Stimulated activated naive CD8-positive, alpha-beta T cell treated with anti-CD3 and anti-CD28 coated beads, Interleukin-15, amount 100 ng/mL, for 72 hours (primary cell): ENCODE measurements around the gene AZGP1.
"Not testable (repeated sequence)": the region's sequence is repeated elsewhere in the genome, so short reads cannot be mapped to it uniquely, and the experiment has no call there.

Source experiments
- ATAC-seq: fragments of 150-1000 bp; cut with Tn5 transposase; 2 replicates; pipeline ENCODE4 v1.10.0; 2021; ENCODE audit warnings: mild to moderate bottlenecking, moderate library complexity
- DNase-seq, 2 donors: peaks; one replicate each; pipeline ENCODE4 v3.0.0; 2021 to 2022
- H3K27ac Mint-ChIP-seq, 2 donors: one replicate each; pipeline ENCODE4 v1.8.0; 2022; ENCODE audit warnings: mild to moderate bottlenecking in 2 of 2, mixed read lengths in 2 of 2, moderate library complexity in 2 of 2
- H3K27me3 Mint-ChIP-seq: one replicate; pipeline ENCODE4 v1.8.0; 2022; ENCODE audit warnings: mixed read lengths
- H3K4me1 Mint-ChIP-seq: one replicate; pipeline ENCODE4 v1.8.0; 2022; ENCODE audit warnings: mild to moderate bottlenecking, mixed read lengths
- H3K4me3 Mint-ChIP-seq, 2 donors: one replicate each; pipeline ENCODE4 v1.8.0; 2022; ENCODE audit warnings: mild to moderate bottlenecking in 2 of 2, mixed read lengths in 2 of 2, moderate library complexity in 1 of 2
- H3K9me3 Mint-ChIP-seq, 2 donors: one replicate each; pipeline ENCODE4 v1.8.0; 2022; ENCODE audit warnings: mixed read lengths in 2 of 2

Gene AZGP1

GRCh38 chr7:99944497-99945070, 31.2 kb downstream of the AZGP1 start:
- H3K27me3 Mint-ChIP-seq, result peaks cover 27% of the 10 kb centered on the region
- ATAC-seq, result no peak
- no peaks in the 10 kb centered on the region for H3K9me3 Mint-ChIP-seq
- no peak overlapping the region for H3K27ac Mint-ChIP-seq
- H3K4me3 Mint-ChIP-seq, result no peak overlapping the region
- no peak for DNase-seq
- H3K4me1 Mint-ChIP-seq, result peaks cover 6% of the 10 kb centered on the region

DNA sequence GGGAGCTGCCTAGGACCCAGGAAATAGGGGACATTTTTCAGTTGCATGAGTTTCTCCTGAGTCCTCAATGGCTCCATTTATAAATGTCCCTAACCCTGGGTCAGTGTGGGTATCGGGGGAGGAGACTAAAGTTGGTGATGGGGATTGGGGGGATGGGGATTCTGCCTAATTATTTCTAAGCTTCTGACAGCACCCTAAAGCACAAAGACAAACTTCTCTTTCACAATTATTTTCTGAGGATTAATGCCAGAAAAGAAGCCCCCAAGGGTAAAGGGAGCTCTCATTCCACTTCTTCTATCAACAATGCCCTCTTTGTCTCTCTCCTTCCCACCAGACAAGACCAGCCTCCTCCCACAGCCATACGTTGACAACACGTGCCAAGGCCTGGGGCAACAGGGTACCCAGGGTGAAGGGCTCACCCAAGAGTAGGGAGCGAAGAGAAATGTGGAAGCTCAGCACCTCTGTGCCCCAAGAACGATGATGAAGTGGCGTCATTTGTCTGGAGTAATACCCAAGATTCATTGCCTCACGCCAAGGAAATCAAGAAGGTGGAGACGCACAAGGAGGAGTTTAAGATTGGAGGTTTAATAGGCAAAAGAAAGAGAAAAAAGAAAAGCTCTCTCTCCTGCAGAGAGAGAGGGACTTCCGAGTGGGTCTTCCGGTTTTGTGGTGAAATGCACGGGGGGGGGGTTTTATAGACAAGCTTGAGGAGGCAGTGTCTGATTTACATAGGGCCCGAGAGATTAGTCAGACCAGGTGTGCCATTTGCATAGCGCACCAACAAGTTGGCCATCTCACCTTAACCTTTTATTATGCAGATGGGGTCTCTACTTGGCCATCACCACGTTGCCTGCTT, 32.0 kb downstream of the AZGP1 start:
- Mint-ChIP-seq H3K27ac (no peak overlapping the region), H3K9me3 (peaks cover 6 to 7% of the 10 kb centered on the region in 2 donors), H3K4me3 (peak overlapping the region; percentile 47 to 65), H3K27me3 (peaks cover 27% of the 10 kb centered on the region), H3K4me1 (peaks cover 6% of the 10 kb centered on the region)
- DNase-seq, result no peak
- ATAC-seq, result no peak

DNA sequence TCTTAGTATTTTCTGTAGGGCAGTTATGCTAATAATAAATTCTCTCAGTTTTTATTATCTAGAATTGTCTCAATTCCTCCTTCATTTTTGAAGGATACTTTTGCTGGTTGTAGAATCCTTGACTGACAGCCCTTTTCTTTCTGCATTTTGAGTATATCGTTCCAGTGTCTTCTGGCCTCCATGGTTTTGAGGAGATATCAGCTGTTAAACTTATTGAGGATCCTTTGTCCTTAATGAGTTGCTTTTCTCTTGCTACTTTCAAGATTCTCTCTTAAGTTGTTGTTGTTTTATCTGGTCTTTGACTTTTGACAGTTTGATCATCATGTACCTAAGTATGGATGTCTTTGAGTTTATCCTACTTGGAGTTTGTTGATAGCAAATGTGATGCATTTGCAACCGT, 37.5 kb downstream of the AZGP1 start:
- H3K27me3 Mint-ChIP-seq, result peaks cover 20% of the 10 kb centered on the region
- peaks cover 13% of the 10 kb centered on the region for H3K4me1 Mint-ChIP-seq
- H3K4me3 Mint-ChIP-seq, result no peak overlapping the region
- DNase-seq (no peak), ATAC-seq (no peak)
- peaks cover 16 to 19% of the 10 kb centered on the region in 2 donors for H3K9me3 Mint-ChIP-seq
- H3K27ac Mint-ChIP-seq, result no peak overlapping the region

GRCh38 chr7:99935009-99935408, 40.8 kb downstream of the AZGP1 start:
- Mint-ChIP-seq H3K4me1 (peaks cover 20% of the 10 kb centered on the region), H3K9me3 (peaks cover 16 to 19% of the 10 kb centered on the region in 2 donors), H3K27ac (peak overlapping the region in 1 of 2 donors; percentile 10)
- not testable (repeated sequence) for ATAC-seq, DNase-seq, H3K27me3 Mint-ChIP-seq, H3K4me3 Mint-ChIP-seq

DNA sequence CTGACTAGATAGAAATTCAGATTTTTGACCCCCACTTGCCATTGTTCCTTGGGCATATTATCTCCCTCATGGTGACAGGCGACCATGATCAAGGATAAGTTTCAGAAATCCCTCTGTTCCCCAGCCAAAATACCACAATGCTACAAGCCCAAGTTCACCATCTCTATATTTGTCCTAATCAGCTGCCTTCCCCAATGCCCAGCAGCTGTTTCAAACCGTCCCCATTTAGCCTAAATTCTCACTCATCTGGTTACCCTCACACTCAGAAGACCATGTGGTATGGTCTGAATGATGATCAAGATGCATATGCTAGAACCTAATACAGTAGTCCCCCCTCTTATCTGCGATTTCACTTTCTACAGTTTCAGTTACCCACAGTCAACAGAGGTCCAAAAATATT, 45.5 kb downstream of the AZGP1 start:
- Mint-ChIP-seq H3K27me3 (peaks cover 28% of the 10 kb centered on the region), H3K27ac (no peak overlapping the region), H3K4me1 (peaks cover 35% of the 10 kb centered on the region), H3K4me3 (no peak overlapping the region), H3K9me3 (no peaks in the 10 kb centered on the region)
- ATAC-seq (no peak), DNase-seq (no peak)

- peak overlapping the region; percentile 76 to 83 for H3K4me3 Mint-ChIP-seq
- DNase-seq (no peak), ATAC-seq (no peak)
- H3K27me3 Mint-ChIP-seq, result peaks cover 28% of the 10 kb centered on the region
- peak overlapping the region; percentile 69 to 75 for H3K27ac Mint-ChIP-seq
- peaks cover 28% of the 10 kb centered on the region for H3K4me1 Mint-ChIP-seq
- no peaks in the 10 kb centered on the region for H3K9me3 Mint-ChIP-seq
These were observed 46.1 kb downstream of the AZGP1 start for GRCh38 chr7:99929730-99930053.

GRCh38 chr7:99928994-99929729, 46.7 kb downstream of the AZGP1 start, which contains the start of gene GJC3:
Gene GJC3, minus strand, starts transcription at chr7:99929620. Its CDS starts 0 bp downstream, at chr7:99929620.
- H3K27me3 Mint-ChIP-seq, result peaks cover 28% of the 10 kb centered on the region
- DNase-seq, result peak; percentile 30 to 52
- no peaks in the 10 kb centered on the region for H3K9me3 Mint-ChIP-seq
- peak; percentile 94 for ATAC-seq
- peak within 1 kb of the TSS; percentile 69 to 75 for H3K27ac Mint-ChIP-seq
- H3K4me3 Mint-ChIP-seq, result peak within 1 kb of the TSS; percentile 76 to 83
- H3K4me1 Mint-ChIP-seq, result peaks cover 25% of the 10 kb centered on the region

DNA sequence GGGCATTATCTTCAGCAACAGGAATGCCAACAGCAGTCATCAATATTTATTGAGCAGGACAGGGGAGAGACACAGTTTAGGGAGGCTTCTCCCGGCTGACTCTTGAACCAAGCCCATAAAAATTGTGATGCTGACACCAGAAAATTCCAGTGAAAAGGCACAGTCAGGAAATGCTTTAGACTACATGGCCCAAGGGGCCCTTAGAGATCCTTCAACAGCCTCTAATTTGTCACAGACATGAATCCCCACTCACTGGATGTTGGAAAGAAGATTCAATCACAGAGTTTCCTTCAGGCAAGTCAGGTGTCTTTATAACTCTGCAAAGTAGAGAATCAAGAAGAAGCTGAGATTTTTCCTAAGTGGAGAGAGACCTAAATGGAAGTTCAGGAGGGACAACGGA, 47.6 kb downstream of the AZGP1 start:
- H3K27me3 Mint-ChIP-seq, result peaks cover 28% of the 10 kb centered on the region
- ATAC-seq, result no peak
- no peak for DNase-seq
- peak overlapping the region; percentile 76 to 83 for H3K4me3 Mint-ChIP-seq
- H3K27ac Mint-ChIP-seq, result no peak overlapping the region
- H3K9me3 Mint-ChIP-seq, result no peaks in the 10 kb centered on the region
- peaks cover 25% of the 10 kb centered on the region for H3K4me1 Mint-ChIP-seq

DNA sequence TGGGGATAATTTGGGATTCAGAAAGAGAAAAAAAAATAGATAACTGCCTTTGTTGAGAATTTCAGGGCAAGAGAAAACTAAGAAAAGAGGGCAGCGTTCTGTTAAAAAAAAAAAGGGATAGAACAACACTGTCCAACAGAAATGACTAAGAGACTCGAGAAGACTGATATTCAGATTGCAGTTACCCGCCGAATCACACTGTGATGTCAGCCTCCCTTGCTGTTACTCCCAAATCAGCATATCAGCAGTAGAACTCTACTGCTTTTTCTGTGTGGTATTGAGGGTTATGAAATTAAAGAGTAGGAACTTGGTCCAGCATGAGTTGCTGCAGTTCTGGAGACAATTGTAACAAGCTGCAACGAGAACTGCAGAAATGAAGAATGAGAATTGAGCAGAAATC, 48.3 kb downstream of the AZGP1 start:
- ATAC-seq, result no peak
- H3K4me3 Mint-ChIP-seq, result no peak overlapping the region

DNA sequence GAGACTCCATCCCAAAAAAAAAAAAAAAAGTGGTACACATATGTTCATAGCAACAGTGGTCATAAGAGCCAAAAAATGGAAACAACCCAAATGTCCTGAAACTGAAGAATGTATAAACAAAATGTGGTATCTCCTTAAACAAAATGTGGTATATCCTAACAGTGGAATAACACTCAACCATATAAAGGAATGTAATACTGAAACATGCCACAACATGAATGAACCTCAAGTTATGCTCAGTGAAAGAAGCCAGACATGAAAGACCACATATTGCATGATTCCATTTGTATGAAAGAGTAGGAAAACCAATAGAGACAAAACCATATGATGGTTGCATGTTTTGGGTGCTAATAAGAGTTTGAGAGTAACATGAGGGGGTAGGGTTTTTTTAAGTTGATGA, 49.5 kb downstream of the AZGP1 start:
- Mint-ChIP-seq H3K27me3 (peaks cover 28% of the 10 kb centered on the region), H3K27ac (no peak overlapping the region), H3K4me1 (peaks cover 30% of the 10 kb centered on the region), H3K9me3 (no peaks in the 10 kb centered on the region), H3K4me3 (no peak overlapping the region)
- ATAC-seq (no peak), DNase-seq (no peak)

More for the DNA sequence above, 48.3 kb downstream of the AZGP1 start:
- Mint-ChIP-seq H3K4me1 (peaks cover 30% of the 10 kb centered on the region), H3K27ac (no peak overlapping the region), H3K27me3 (peaks cover 28% of the 10 kb centered on the region), H3K9me3 (no peaks in the 10 kb centered on the region)
- no peak for DNase-seq

GRCh38 chr7:99923200-99923599, 52.6 kb downstream of the AZGP1 start:
- Mint-ChIP-seq H3K27me3 (peaks cover 22% of the 10 kb centered on the region), H3K27ac (no peak overlapping the region), H3K9me3 (no peaks in the 10 kb centered on the region), H3K4me1 (peaks cover 13% of the 10 kb centered on the region), H3K4me3 (no peak overlapping the region)
- DNase-seq, result no peak
- no peak for ATAC-seq

DNA sequence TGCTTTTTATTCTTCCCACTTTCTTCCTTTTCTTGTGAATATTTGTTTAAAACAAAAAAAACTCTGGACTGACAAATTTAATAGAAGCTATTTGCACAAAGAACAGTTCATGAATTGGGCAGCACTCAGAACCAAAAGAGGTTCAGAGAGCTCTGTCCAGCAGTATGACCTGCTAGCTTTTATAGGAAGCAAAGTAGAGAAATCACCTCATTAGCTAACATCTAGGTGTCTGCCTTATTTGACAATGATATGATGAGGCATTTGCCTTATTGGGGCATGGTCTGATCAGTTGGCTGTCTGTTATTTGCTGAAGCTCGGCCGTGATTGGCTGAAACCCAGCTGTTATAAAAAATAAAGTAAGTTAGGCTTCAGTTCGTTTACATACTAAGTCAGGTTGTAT, 55.7 kb downstream of the AZGP1 start:
- DNase-seq (no peak), ATAC-seq (no peak)
- Mint-ChIP-seq H3K27me3 (no peaks in the 10 kb centered on the region), H3K4me3 (peak overlapping the region; percentile 94), H3K9me3 (no peaks in the 10 kb centered on the region), H3K4me1 (peaks cover 36% of the 10 kb centered on the region), H3K27ac (peak overlapping the region; percentile 97 to 99)

- Mint-ChIP-seq H3K27me3 (no peaks in the 10 kb centered on the region), H3K4me3 (peak overlapping the region; percentile 94), H3K9me3 (no peaks in the 10 kb centered on the region), H3K4me1 (peaks cover 40% of the 10 kb centered on the region), H3K27ac (peak overlapping the region; percentile 97 to 99)
- ATAC-seq, result no peak
- DNase-seq, result no peak
These were observed 56.1 kb downstream of the AZGP1 start for GRCh38 chr7:99919814-99920112.

DNA sequence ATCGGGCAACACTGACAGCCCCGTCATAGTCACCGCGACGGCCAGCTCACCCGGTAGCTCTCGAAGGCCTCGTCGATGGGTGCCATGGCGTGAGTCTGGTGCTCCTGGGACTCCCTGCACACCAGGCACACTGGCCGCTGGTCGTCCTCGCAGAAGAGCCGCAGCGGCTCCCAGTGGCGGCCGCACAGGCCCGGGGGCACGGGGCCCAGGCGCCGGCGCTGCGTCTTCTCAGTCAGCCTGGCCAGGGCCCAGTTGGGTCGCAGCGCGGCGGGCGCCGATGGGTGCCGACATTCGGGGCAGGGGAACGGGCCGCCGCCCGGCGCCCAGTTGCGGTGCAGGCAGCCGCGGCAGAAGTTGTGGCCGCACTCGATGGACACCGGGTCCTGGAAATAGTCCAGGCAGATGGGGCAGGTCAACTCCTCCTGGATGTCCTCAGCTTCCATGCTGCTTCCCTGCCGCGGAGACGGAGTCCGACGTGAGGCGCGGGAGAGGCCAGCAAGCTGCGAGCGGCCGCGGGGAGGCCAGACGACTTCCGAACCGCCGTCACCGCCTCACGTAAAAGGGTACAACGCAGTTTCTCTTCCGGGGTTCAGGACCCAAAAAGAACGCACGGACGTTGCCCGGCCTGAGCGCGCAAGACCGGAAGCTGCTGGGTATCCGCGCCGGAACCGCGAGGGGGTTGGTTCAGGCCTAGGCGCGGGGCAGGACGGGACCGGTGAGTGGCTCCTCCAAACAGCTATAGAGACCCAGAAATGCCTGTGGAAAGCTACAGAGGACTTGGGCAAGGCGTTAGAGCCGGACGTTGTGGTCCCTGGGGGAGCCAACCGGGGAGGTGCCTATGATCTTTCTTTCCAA, 56.6 kb downstream of the AZGP1 start, which contains the start of gene TRIM4:
Gene TRIM4 (minus strand): TSS at position 572 of the 855 bp plus-strand sequence. CDS start 129 bp downstream, at position 443.
- peak within 1 kb of the TSS; percentile 97 to 99 for H3K27ac Mint-ChIP-seq
- ATAC-seq (peak; percentile 99), DNase-seq (peak; percentile 87 to 94)
- peak within 1 kb of the TSS; percentile 94 for H3K4me3 Mint-ChIP-seq
- H3K4me1 Mint-ChIP-seq, result peaks cover 45% of the 10 kb centered on the region
- no peaks in the 10 kb centered on the region for H3K27me3 Mint-ChIP-seq
- no peaks in the 10 kb centered on the region for H3K9me3 Mint-ChIP-seq
